SW480 (cell line): Measurements from ENCODE around the gene BRF1.

Experiments used
- DNase-seq: peaks from one replicate; pipeline ENCODE4 v3.0.0-alpha.2; 2016; ENCODE audit warnings: low spot score

The BRF1 gene

GRCh38 chr14:105196265-105196960 lies 104.4 kb downstream of the BRF1 start:
- DNase-seq: no peak

- DNase-seq: no peak
These were observed 105.1 kb downstream of the BRF1 start for GRCh38 chr14:105195522-105196264.

GRCh38 chr14:105195051-105195450 lies 105.8 kb downstream of the BRF1 start:
- no peak for DNase-seq

GRCh38 chr14:105193916-105194782 lies 106.7 kb downstream of the BRF1 start:
- DNase-seq: peak; percentile 76

GRCh38 chr14:105192866-105193731 lies 107.7 kb downstream of the BRF1 start:
- DNase-seq: no peak

- no peak for DNase-seq
These were observed 112.8 kb downstream of the BRF1 start for GRCh38 chr14:105187935-105188524.

GRCh38 chr14:105187116-105187515 lies 113.7 kb downstream of the BRF1 start:
- DNase-seq: no peak

GRCh38 chr14:105185973-105186372 lies 114.8 kb downstream of the BRF1 start:
- DNase-seq: no peak

- DNase-seq: no peak
These were observed 115.8 kb downstream of the BRF1 start for GRCh38 chr14:105185001-105185400.

- no peak for DNase-seq
These were observed 116.3 kb downstream of the BRF1 start for GRCh38 chr14:105184461-105184860.

- DNase-seq: peak; percentile 72
These were observed 118.3 kb downstream of the BRF1 start for GRCh38 chr14:105182296-105183020.

- DNase-seq: no peak
These were observed 119.1 kb downstream of the BRF1 start for GRCh38 chr14:105181549-105182295.

- DNase-seq: peak; percentile 73
These were observed 119.9 kb downstream of the BRF1 start, which contains the start of gene NUDT14 for GRCh38 chr14:105180592-105181548. NUDT14 (minus strand) TSS chr14:105181312; CDS start chr14:105181209, 103 bp downstream.

- DNase-seq: no peak
These were observed 121.6 kb downstream of the BRF1 start for GRCh38 chr14:105179191-105179590.

- no peak for DNase-seq
These were observed 122.0 kb downstream of the BRF1 start for GRCh38 chr14:105178868-105179140.

- no peak for DNase-seq
These were observed 122.5 kb downstream of the BRF1 start for GRCh38 chr14:105178069-105178867.

GRCh38 chr14:105177082-105177481 lies 123.7 kb downstream of the BRF1 start:
- no peak for DNase-seq

- no peak for DNase-seq
These were observed 124.3 kb downstream of the BRF1 start for GRCh38 chr14:105176513-105176912.
